NCI-H226 (cell line): Measurements from ENCODE around the gene OR13A1.
"Not testable (repeated sequence)": the region's sequence is repeated elsewhere in the genome, so short reads cannot be mapped to it uniquely, and the experiment has no call there.

ENCODE experiments used
- DNase-seq: peaks from one replicate; pipeline ENCODE4 v3.0.0-alpha.2; 2015

Gene OR13A1

DNA sequence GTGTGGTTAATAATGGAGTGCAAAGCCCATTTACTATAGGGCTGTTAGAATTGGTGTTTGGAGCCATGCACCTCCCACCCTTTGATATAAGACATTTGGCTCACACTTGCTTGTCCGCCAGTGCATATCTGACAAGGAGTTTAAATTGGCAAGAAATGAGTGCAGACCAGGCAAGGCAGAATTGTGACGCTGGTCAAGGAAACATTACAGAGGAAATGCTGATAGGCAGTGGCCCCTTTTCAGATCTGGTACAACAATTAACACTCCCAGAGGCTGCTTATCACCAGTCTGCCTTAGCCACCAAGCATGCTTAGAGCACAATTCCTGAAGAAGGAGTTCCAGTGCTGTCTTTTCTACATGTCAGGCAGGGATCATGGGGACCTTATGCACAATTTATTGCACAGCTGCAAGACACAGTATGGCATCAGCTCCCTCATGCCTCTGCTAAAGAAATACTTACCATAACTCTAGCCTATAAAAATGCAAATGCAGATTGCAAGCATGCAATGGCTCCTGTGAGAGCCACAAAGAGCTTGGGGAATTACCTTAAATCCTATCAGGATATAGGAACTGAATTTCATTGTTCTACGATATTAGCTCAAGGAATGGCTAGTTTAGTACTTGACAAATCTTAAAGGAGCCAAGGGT is 35.2 kb downstream of the OR13A1 start:
- DNase-seq = no peak

DNA sequence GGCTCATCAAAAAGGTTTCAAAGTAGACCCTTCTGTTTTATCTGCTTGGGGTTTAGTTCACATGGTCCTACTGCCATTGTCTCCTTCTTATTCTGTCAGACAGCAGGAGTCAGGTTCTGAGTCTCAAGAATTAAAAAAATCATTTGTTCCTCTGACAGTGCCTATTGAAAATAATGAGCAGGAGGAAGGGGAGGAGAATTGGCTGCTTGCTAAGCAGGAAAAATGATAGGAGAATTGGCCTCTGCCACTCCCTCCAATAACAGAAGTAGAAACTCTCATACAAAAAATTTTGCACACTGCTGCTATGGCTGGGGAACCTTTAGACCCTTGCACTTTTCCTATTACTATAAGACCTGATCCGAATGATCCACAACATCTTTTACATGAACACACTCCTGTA is 35.7 kb downstream of the OR13A1 start:
- DNase-seq = no peak

DNA sequence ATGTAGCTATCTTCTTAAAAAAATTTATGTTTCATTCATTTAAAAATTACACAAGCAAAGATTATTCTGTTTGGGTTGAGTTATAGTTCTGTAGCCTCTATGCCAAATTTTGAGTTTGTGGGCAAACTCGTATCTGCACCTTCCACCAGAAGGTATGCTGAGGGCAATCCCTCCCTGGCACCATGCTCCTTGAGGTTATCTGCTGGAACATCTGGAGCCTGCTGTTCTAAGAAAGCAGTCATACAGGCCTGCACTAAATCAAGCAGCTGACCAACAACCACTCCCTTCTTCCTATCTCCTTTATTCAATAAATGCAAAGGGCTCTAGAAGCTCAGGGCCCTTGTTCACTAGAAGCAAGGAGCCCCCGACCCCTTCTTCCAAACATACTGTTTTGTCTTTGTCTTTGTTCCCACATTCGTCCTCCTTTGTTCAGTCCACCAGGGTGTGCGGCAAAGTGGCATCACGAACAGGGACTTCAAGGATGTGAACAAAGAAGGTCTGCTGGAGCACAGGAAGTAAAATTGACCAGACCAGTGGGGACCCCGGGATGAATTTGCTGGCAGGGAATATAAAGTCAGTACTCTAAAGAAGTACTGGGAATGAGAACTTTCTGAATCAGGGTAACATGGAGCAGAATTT is 36.4 kb downstream of the OR13A1 start:
- no peak for DNase-seq

DNA sequence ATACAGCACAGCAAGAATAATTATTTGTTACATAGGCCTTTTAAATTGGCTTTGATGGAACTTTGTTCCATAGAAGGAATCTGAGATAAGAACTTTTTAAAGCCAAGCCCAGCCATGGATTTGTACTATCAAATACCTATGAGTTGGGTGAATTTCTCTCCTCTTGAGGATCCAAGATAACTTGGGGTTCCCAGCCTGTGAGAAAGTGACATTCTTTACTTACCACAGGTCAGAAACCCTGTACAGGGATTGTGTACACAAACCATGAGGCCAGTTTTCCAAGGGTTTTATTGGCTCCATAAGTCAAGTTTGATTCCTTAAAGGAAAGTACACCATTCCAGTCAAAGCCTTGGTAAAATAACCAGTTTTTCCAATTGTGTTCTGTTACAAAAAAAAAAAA is 39.3 kb downstream of the OR13A1 start:
- DNase-seq = not testable (repeated sequence)

DNA sequence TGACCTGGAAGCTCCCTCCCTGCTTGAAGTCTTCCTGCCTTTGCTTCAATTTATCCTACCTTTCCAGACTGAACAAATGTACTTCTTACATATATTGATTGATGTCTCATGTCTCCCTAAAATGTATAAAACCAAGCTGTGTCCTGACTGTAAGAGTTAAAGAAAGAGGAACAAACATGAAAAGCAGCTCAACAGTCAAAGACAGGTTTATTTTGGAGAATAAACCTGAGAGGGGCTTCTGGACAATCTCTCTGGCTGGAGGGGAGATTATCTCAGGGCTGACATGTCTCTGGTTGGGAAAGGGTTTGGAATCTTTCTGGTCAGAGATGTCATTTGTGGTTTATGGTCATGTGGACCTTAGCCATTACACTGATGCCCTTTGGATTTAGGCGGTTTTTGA is 41.0 kb downstream of the OR13A1 start:
- no peak for DNase-seq

DNA sequence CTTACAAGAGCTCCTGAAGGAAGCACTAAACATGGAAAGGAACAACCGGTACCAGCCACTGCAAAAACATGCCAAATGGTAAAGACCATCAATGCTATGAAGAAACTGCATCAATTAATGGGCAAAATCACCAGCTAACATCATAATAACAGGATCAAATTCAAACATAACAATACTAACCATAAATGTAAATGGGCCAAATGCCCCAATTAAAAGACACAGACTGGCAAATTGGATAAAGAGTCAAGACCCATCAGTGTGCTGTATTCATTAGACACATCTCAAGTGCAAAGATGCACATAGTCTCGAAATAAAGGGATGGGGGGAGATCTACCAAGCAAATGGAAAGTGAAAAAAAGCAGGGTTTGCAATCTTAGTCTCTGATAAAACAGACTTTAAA is 47.6 kb downstream of the OR13A1 start:
- DNase-seq = not testable (repeated sequence)

DNA sequence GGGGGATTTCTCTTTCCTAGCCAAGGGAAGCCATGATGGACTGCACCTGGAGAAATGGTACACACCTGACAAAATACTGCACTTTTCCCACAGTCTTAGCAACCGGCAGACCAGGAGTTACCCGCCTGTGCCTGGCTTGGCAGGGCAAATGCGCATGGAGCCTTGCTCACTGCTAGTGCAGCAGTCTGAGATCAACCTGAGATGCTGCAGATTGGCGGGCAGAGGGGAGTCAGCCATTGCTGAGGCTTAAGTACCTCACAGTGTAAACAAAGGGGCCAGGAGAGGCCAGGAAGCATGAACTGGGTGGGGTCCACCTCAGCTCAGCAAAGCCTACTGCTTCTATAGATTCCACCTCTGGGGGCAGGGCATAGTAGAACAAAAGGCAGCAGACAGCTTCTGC is 49.4 kb downstream of the OR13A1 start:
- no peak for DNase-seq

DNA sequence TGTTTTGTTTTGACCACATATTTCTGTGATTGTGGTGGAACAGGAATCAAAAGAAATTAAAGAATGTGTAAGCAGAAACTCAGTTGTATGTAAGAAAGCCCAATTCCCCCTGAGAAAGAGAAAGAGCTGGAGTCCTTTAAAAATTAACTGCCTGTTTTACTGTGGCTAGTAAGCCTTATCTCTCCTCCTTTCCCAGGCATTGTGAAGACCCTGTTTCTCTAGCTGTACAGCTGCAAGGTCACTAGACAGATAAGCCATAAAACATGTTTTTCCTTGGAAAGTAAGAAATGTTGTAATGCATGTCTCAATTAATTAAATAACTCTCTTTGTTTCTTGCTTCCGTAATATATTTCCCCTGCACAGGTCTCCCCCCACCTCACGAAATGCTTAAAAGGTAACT is 53.5 kb downstream of the OR13A1 start:
- no peak for DNase-seq

DNA sequence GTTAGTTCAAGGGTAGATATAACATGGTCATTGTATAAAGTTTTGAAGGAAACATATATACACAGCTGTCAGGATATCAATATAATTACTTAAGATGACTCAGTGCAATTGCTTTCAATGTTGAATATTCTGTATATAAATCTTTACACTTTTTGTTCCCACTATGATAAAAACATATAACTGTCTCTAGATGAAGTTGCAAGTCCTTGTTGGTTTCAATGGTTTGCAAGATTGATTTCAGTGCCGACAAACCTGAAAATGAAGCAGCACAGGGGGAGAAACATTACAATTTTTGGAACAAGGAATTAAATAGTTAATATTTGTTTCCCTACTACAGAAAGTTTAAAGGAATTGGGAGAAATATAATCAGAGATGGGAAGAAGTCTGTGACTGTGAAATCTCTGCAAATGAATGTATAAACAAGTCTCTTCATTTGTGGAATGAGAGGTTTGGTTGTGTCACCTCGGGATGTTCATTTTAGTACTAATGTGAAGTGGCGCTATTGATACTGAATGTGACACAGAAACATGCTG is 54.1 kb downstream of the OR13A1 start:
- no peak for DNase-seq

DNA sequence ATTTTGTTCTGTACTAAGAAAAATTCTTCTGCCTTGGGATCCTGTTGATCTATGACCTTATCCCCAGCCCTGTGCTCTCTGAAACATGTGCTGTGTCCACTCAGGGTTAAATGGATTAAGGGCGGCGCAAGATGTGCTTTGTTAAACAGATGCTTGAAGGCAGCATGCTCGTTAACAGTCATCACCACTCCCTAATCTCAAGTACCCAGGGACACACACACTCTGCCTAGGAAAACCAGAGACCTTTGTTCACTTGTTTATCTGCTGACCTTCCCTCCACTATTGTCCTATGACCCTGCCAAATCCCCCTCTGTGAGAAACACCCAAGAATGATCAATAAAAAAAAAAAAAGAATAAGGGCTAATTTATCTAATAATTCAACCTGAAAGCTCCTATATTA is 54.8 kb downstream of the OR13A1 start:
- not testable (repeated sequence) for DNase-seq

DNA sequence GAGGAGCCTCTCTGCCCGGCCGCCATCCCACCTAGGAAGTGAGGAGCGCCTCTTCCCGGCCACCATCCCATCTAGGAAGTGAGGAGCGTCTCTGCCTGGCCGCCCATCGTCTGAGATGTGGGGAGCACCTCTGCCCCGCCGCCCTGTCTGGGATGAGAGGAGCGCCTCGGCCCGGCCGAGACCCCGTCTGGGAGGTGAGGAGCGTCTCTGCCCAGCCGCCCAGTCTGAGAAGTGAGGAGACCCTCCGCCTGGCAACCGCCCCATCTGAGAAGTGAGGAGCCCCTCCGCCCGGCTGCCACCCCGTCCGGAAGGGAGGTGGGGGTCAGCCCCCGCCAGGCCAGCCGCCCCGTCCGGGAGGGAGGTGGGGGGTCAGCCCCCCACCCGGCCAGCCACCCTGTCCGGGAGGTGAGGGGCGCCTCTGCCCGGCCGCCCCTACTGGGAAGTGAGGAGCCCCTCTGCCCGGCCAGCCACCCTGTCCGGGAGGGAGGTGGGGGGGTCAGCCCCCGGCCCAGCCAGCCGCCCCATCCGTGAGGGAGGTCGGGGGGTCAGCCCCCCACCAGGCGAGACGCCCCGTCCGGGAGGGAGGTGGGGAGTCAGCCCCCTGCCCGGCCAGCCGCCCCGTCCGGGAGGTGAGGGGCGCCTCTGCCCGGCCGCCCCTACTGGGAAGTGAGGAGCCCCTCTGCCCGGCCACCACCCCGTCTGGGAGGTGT is 55.5 kb downstream of the OR13A1 start:
- DNase-seq = not testable (repeated sequence)

DNA sequence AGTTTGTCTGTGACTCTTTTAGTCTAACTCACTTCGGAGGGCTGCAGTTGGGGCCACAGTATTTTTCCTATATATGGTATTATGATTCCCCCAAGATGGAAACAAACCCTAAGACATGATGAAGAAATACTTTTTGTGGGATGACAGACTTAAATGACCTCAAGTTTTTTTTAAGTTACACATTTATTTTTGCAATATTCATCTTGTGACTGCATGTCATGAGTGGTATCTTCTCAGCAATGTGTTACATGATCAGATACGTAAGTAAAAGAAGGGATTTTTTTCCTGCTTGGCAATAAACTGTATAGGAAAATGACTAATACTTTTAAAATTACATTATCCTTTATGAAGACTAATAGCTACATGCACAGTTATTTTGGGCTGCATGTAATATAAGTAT is 57.8 kb downstream of the OR13A1 start:
- DNase-seq = no peak

DNA sequence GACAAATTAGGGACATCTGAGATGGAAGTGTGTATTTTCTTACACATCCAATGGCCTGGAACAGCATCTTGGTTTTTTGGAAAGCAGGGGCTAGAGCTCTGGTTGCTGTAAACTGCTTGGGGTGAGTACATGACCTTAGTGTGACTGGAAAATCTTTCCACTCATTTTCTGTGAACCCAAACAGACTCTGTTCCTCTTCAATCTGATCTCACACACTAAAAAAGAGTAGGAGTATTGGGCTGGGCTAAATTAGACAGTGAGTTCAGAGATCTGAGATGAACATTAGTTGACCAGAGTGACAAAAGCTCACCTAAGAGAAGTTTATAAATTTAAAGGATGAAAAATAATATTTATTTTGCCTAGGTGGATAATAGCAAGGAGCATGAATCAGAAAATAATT is 59.2 kb downstream of the OR13A1 start:
- DNase-seq = no peak

DNA sequence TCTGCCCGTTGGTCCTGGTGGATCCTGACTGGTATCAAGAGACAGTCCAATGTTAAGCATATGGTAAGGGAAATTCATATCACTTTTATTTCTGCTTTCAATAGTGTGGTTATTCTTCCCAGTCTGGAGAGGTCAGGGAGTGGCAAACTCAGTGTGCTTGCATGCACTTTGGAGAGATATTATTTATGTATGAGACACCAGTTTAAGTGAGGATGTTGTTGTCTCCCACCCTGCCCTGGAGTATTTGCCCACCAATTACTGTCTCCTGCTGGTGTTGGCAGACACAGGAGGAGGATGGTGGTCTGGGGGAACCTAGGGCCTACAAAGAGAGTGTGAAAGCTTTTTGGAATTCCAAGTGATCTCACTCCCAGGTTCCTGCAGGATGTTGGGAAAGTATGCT is 59.7 kb downstream of the OR13A1 start:
- no peak for DNase-seq

DNA sequence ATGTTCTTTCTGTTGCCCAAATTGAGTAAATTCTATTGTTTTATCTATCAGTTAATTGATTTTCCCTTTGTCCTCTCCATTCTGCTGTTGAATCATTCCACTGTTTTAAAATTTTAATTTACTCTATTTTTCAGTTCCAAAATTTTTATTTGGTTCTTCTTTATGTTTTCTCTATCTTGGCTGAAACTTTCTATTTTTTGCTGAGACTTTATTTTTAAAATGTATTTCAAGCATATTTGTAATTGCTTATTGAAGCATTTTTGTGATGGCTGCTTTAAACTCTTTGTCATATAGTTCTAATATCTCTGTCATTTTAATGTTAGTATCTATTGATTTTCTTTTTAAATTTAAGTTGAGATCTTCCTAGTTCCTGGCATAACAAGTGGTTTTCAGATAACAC is 60.5 kb downstream of the OR13A1 start:
- no peak for DNase-seq

DNA sequence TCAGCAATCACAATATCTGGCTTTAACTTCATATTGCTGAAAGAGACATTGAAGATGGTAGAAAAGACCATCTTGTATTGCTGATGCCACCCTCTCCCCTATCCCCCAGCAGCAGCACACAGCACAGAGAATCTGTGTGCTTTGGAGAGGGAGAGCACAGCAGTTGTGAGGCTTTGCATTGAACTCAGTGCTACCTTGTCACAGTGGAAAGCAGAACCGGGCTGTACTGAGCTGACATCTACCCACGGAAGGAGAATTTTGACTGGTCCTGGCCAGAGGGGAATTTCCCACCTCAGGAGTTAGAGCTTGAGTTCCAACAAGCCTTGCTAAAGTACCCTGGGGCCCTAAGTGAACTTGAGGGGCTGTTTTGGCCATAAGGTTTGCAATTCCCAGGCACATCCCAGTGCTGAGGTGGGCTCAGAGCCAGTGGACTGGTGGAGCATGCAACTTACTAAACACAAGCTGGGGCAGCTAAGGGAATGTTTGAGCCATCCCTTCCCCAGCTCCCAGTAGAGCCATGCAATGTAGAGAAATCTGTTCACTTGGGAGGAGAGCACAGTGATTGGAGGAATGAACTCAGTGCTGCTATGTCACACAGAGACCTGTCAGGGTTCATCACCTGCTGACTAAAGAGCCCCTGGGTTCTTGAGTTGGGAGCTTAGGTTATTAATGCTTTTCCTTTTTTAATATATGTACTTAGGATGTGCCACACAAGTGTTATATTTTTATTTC is 62.1 kb downstream of the OR13A1 start:
- no peak for DNase-seq
